Measurements from ENCODE around the gene STIM2.

DNA sequence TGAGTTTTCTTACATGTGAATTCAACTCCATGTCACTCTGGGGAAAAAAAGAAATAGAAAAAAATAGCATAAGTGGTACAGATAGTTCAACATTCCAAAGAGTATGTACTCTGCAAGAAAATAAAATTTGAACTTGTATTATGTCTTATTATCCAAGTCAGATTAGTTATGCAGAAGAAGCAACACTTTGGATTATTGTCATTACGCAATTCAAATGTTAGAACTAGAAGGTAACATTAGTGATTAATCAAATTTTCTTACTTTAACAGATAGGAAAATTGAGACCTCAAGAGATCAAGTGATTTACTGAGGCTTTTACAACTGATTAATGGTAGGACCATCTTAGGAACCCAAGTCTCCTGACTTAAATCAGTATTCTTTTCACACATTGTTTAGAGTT, 159.1 kb downstream of the STIM2 start:
- no peak for TF ChIP-seq CTCF (IDR thresholded peaks at IDR 0.05)
- TF ChIP-seq ZFX (IDR thresholded peaks at IDR 0.05; ENCODE audit: borderline replicate concordance): no peak

All from 22Rv1 (cell line).